Adipocyte (in vitro differentiated cells): ENCODE data around the gene DMKN.

Source experiments
- DNase-seq: peaks from one replicate; pipeline ENCODE4 v3.0.0-alpha.2; 2015; ENCODE audit warnings: low read depth
- H3K27me3 ChIP-seq: replicated peaks from 2 replicates; pipeline ENCODE4 v1.7.0; 2013; ENCODE audit warnings: mild to moderate bottlenecking, low read length, moderate library complexity; ENCODE audit not compliant: control insufficient read depth, insufficient read depth
- H3K36me3 ChIP-seq: 2 replicates; pipeline ENCODE4 v1.7.0; 2013; ENCODE audit warnings: low read length, mild to moderate bottlenecking, moderate library complexity; ENCODE audit not compliant: control insufficient read depth, insufficient read depth, severe bottlenecking
- H3K4me1 ChIP-seq: 2 replicates; pipeline ENCODE4 v1.7.0; 2013; ENCODE audit warnings: mild to moderate bottlenecking, low read length, moderate library complexity; ENCODE audit not compliant: control insufficient read depth, insufficient read depth
- H3K4me3 ChIP-seq: 2 replicates; pipeline ENCODE4 v1.7.0; 2013; ENCODE audit warnings: mild to moderate bottlenecking, low read length, moderate library complexity
- H3K9ac ChIP-seq: 2 replicates; pipeline ENCODE4 v1.7.0; 2013; ENCODE audit warnings: mild to moderate bottlenecking, low read length, moderate library complexity
- H3K9me3 ChIP-seq: 2 replicates; pipeline ENCODE4 v1.7.0; 2013; ENCODE audit warnings: mild to moderate bottlenecking, low read length, moderate library complexity; ENCODE audit not compliant: control insufficient read depth

DMKN gene

DNA sequence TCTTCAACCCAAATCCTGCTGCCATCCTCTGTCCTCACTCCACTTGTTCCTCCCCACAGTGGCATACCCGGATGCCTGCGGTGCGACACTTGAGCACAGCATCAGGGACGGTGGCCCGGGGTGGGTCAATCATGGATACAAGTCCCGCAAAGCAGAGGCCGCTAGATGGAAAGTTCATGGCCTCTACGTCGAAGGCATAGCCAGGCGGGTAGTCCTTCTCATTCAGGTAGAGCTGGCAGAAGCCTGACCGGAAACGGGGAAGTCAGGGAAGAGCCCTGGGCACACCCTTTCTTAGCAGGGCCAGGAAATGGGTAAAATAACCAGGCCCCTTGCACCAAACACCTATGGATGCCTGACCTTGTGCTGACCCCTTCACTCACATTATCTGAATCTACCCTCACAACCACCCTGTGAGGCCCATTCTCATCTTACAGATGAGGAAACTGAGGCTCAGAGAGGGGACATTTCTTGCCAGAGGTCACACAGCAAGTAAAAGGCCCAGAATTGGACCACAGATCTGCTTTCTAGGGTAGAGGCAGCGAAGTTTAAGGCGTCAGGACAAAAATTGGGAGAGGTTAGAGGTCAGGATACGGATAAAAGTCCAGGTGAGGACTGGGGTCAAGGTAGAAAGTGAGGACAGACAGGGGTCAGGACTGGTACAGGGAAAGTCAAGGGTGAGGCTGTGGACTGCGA lies 43.5 kb upstream of the DMKN start:
- Histone ChIP-seq H3K27me3 (peaks cover 50% of the 10 kb centered on the region), H3K4me3 (no peak overlapping the region), H3K9me3 (no peaks in the 10 kb centered on the region), H3K36me3 (no peaks in the 10 kb centered on the region), H3K4me1 (no peaks in the 10 kb centered on the region), H3K9ac (no peak overlapping the region)
- DNase-seq = no peak

DNA sequence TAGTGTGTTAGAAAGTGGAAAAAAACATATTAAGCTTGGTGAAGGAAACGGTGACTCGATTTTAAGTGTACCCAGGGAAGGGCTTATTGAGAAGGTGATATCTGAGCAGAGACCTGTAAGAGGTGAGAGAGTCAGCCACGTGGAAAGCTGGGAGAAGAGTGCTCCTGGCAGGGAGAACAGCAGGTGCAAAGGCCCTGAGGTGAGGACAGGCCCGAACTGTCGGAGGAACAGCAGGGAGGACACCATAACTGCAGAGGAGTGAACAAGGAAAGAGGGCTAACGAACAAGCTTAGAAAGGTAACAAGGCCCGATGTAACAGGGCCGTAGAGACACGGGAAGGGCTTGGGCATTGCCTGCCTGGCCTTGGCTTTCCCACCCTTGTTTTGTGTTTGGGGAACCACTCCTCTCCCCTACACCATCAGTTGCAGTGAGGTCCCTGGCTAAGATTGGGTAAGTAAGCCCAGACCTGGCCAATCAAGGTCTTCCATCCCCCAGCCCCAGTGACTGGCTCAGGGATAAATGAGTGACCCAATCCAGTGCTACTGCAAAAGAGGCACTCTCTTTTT lies 42.7 kb upstream of the DMKN start:
- no peak overlapping the region for H3K9ac ChIP-seq
- no peak for DNase-seq
- H3K4me1 ChIP-seq = no peaks in the 10 kb centered on the region
- H3K27me3 ChIP-seq = peaks cover 45% of the 10 kb centered on the region
- no peaks in the 10 kb centered on the region for H3K36me3 ChIP-seq
- no peaks in the 10 kb centered on the region for H3K9me3 ChIP-seq
- no peak overlapping the region for H3K4me3 ChIP-seq

DNA sequence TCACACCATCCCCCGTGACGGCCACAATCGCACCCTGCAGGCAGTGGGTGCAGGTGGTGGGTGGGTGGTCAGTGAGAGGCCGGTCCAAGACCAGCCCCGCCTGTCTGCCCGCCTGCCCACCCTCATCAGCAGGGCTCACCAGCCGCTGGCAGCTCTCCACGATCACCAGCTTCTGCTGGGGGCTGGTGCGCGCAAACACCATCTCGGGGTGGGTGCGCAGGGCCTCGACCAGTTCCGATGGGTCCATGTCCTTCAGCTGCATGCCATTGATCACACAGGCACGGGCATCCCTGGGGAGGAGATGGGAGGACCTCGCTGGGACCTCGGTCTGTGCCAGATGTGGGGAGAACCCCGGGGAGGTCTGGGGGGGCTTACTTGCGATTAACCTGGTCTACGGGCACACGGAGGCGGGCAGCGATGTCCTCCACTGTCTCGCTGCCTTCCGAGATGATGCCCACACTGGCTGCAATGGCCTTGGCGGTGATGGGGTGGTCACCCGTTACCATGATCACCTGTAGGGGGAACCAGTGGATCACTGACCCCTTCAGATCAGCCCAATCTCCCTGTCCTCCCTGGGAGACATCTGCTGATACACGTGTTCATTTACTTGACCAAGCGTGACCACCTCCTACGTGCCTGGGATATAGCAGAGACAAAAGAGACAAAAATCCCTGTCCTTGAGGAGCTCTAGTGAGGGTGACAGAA lies 42.0 kb upstream of the DMKN start:
- no peaks in the 10 kb centered on the region for H3K36me3 ChIP-seq
- no peak overlapping the region for H3K4me3 ChIP-seq
- DNase-seq = no peak
- no peaks in the 10 kb centered on the region for H3K4me1 ChIP-seq
- no peaks in the 10 kb centered on the region for H3K9me3 ChIP-seq
- no peak overlapping the region for H3K9ac ChIP-seq
- peaks cover 39% of the 10 kb centered on the region for H3K27me3 ChIP-seq

DNA sequence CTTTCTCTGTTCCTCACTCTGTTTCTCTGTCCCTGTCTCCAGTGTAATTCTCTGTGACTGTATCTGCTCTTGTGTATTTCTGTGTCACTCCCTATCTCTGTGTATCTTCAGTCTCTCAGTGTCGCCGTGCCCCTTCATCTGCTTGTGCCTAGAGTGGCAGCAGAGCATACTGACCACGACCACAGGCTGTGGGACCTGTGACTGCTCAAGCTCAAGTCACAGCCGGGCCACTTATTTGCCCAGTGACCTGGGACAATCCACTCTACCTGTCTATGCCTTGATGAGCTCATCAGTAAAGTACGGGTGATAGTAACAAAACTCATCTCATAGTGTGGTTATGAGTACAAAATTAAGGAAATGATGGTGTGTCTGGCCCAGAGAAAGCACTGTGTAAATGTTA lies 40.6 kb upstream of the DMKN start:
- Histone ChIP-seq H3K4me3 (no peak overlapping the region), H3K36me3 (no peaks in the 10 kb centered on the region)
- DNase-seq = no peak

DNA sequence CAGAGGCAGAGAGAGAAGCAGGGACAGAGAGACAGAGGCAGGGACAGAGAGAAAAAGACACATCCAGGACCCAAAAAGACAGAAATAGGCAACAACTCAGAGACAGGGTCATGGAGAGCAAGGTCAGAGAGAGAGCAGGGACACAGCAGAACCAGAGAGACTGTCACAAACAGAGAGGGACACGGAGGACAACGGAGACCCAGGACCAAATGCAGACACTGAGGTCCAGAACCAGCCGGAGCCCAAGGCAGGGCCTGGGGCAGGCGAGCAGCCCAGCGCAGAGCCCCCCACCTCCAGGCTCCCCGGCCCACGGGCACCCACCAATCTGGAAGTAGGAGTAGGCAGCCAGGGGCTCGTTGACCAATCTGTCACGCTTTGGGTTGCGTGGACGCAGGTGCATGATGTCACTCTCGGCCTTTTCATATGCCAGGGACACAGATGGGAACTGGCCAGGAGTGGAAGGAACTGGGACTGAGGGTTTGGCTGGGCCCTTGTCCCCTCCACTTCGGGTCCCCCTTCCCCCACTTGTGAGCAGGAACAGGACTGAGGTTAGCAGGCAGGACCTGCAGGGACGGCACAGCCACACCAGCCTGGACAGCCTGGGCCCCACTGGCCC lies 40.0 kb upstream of the DMKN start:
- no peak overlapping the region for H3K4me3 ChIP-seq
- peaks cover 22% of the 10 kb centered on the region for H3K27me3 ChIP-seq
- H3K9ac ChIP-seq = no peak overlapping the region
- H3K9me3 ChIP-seq = no peaks in the 10 kb centered on the region
- H3K4me1 ChIP-seq = no peaks in the 10 kb centered on the region
- no peaks in the 10 kb centered on the region for H3K36me3 ChIP-seq
- DNase-seq = no peak

More for the DNA sequence above, 40.6 kb upstream of the DMKN start:
- Histone ChIP-seq H3K27me3 (peaks cover 27% of the 10 kb centered on the region), H3K4me1 (no peaks in the 10 kb centered on the region), H3K9me3 (no peaks in the 10 kb centered on the region), H3K9ac (no peak overlapping the region)

DNA sequence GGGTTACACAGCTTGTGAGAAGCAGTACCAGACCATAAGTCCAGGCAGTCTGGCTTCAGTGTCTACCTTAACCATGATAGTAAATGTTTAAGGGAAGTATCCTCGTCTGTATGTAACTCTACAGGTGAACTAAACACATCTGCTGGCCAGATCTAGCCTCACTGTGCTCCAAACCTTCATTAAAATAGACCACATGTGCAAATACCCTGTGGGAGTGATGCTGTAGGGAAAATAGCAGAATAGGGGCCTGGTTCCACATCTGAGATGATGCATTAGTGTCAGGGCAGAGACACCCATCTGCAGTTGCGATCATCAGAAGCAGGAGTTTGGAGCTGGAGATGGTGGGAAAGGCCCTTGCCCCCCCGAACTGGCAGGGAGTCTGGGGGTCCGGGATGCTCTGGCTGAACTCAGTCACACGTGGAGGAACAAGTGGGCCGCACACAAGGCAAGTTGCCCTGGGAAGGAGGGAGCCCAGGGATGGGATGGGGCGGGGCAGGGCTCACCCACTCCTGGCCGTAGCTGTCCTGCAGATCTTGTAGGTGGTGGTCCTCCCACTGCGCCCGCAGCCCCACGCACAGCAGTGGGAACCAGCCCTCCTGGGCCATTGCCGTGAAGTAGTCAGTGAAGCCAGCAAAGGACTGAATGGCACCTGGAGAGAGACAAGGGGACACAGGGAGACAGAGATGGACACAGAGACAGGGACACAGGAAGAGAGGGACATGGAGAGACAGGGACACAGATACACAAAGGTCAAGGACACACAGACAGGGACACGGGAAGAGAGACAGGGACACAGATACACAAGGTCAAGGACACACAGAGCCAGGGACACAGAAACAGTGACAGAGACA lies 39.3 kb upstream of the DMKN start:
- no peak for DNase-seq
- Histone ChIP-seq H3K36me3 (no peaks in the 10 kb centered on the region), H3K27me3 (peaks cover 18% of the 10 kb centered on the region), H3K9me3 (no peaks in the 10 kb centered on the region), H3K4me3 (no peak overlapping the region), H3K4me1 (no peaks in the 10 kb centered on the region), H3K9ac (no peak overlapping the region)

DNA sequence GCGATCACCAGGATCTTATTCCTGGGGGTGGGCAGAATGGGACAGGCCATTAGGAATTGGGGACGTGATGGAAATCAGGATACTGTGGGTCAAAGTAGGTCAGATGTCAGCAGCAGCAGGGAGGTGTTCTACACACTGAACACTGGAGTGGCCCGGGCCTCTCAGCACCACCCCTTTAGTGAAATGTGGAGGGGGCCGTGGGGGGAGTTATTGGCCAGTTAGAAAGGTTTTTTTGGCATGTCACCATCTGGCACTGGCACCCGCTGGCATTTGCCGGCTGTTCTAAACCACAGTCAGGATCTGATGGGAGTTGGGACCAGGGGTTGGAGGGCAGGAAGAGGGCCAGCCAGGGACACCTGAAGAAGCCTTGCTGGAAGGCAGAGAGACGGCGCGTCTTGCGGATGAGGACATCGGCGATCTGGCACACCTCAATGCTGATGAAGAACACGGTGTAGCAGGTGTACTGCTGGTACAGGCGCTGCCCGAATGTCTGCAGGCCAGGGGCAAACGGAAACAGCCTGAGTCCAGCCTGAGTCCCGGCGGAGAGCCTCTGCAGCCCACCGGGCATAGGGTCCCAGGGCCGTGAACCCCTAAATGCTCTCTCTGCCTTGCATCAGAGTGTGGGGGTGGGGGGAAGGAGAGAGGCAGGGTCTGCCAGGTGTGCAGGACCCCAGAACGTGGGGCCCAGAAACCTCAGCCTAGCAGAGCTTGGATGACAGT lies 37.8 kb upstream of the DMKN start:
- Histone ChIP-seq H3K9me3 (no peaks in the 10 kb centered on the region), H3K27me3 (peaks cover 6% of the 10 kb centered on the region), H3K9ac (no peak overlapping the region), H3K4me1 (peaks cover 6% of the 10 kb centered on the region), H3K4me3 (no peak overlapping the region), H3K36me3 (peaks cover 4% of the 10 kb centered on the region)
- DNase-seq = no peak

DNA sequence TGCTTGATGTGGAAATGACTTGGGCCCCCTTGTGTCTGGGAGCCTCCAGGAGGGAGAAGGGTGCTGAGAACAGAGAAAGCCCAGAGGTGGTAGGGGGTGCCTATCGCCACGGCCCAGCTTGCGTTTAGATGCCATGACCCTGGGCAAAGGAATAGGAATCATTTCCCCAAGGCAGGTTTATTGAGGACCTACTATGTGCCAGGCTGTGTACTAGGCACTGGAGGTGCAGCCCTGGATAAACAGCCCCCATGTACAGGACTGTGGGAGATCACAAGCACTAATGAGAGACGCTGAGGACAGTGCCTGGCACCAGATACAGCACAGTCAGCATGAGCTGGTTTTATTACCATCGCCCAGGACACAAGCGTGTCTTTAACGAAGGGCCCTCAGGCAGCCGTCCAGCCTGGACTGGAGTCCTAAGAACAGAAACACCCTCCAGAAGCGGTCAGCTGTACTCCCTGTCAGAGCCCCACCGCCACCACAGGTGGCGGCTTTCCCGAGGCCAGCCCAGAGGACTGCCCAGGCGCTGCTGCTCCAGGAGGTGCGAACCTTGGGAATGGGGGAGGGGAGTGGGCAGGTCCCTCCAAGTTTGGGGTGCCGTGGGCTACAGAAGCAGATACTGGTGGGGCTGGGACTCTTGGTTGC lies 36.6 kb upstream of the DMKN start:
- Histone ChIP-seq H3K4me1 (peaks cover 9% of the 10 kb centered on the region), H3K9ac (no peak overlapping the region), H3K36me3 (peaks cover 4% of the 10 kb centered on the region), H3K9me3 (no peaks in the 10 kb centered on the region), H3K4me3 (no peak overlapping the region), H3K27me3 (no peaks in the 10 kb centered on the region)
- no peak for DNase-seq

DNA sequence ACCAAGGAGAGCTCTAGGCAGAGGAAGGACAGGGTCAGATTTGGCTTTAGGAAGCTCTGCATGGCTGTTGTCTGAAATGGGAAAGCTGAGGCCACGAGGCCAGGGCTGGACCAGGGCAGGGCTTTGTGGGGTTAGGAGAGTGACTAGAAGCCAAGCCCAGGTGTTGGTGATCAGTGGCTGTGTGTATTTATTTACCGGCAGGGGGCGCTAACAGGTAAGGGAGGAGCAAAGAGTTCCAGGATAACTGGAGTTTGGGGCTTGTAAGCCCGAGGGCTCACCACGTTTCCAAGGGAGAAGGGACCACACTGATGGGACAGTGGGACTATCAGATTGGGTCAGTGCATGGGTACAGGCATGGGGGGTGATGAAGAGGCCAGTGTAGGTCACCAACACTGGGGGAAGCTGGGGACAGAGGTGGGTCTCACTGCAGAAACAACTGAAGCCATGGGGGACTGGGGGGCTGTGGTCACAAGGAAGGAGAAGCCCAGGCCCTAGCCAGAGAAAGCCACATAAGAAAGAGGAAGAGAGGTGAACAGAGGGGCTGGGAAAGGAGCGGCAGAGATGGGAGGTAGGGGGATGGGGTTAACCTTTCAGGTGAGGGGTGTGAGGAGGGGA lies 35.8 kb upstream of the DMKN start:
- H3K9ac ChIP-seq = no peak overlapping the region
- H3K27me3 ChIP-seq = no peaks in the 10 kb centered on the region
- H3K36me3 ChIP-seq = peaks cover 4% of the 10 kb centered on the region
- no peaks in the 10 kb centered on the region for H3K9me3 ChIP-seq
- peak; percentile 92 for DNase-seq
- H3K4me3 ChIP-seq = no peak overlapping the region
- H3K4me1 ChIP-seq = peaks cover 14% of the 10 kb centered on the region

DNA sequence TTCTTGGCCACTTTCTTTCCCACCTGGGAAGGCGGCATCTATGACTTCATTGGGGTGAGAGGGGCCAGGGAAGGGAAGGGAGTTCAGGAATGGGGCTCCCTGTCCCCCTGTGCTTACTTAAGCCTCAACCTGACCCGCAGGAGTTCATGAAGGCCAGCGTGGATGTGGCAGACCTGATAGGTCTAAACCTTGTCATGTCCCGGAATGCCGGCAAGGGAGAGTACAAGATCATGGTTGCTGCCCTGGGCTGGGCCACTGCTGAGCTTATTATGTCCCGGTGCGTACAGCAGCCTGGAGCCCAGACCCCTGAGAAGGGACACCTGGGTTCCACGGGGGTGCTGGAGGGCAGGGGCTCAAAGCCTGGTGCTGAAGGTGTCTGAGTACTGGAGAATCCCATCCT lies 33.1 kb upstream of the DMKN start:
- peak overlapping the region; percentile 97 for H3K4me3 ChIP-seq
- H3K9ac ChIP-seq = peak overlapping the region; percentile 98
- peaks cover 4% of the 10 kb centered on the region for H3K36me3 ChIP-seq
- H3K9me3 ChIP-seq = no peaks in the 10 kb centered on the region
- no peak for DNase-seq
- peaks cover 19% of the 10 kb centered on the region for H3K4me1 ChIP-seq
- H3K27me3 ChIP-seq = no peaks in the 10 kb centered on the region
